Dendritic cell treated with granulocyte-macrophage colony-stimulating factor and Interleukin-4, amounts not matched to agents 40 ng/mL and 50 ng/mL, for 4 days (primary cell): ENCODE results near the gene NF1.
"Not testable (repeated sequence)": the region's sequence is repeated elsewhere in the genome, so short reads cannot be mapped to it uniquely, and the experiment has no call there.

ENCODE experiments used
- H3K27ac Mint-ChIP-seq: one replicate; pipeline ENCODE4 v1.8.0; 2022; ENCODE audit warnings: mild to moderate bottlenecking, mixed read lengths
- H3K27me3 Mint-ChIP-seq: one replicate; pipeline ENCODE4 v1.8.0; 2022; ENCODE audit warnings: mild to moderate bottlenecking, mixed read lengths
- H3K36me3 Mint-ChIP-seq: one replicate; pipeline ENCODE4 v1.8.0; 2022; ENCODE audit warnings: low read depth, mixed read lengths
- H3K4me1 Mint-ChIP-seq: one replicate; pipeline ENCODE4 v1.8.0; 2022; ENCODE audit warnings: low read depth, mixed read lengths
- H3K4me3 Mint-ChIP-seq: one replicate; pipeline ENCODE4 v1.8.0; 2022; ENCODE audit warnings: mild to moderate bottlenecking, moderate library complexity, mixed read lengths
- H3K9me3 Mint-ChIP-seq: one replicate; pipeline ENCODE4 v1.8.0; 2022; ENCODE audit warnings: mixed read lengths
- intact Hi-C: fragments of 100-400 bp; cut with micrococcal nuclease; formaldehyde crosslinking; loops from one replicate; pipeline ENCODE4 v1.15.0; 2022

Gene NF1

DNA sequence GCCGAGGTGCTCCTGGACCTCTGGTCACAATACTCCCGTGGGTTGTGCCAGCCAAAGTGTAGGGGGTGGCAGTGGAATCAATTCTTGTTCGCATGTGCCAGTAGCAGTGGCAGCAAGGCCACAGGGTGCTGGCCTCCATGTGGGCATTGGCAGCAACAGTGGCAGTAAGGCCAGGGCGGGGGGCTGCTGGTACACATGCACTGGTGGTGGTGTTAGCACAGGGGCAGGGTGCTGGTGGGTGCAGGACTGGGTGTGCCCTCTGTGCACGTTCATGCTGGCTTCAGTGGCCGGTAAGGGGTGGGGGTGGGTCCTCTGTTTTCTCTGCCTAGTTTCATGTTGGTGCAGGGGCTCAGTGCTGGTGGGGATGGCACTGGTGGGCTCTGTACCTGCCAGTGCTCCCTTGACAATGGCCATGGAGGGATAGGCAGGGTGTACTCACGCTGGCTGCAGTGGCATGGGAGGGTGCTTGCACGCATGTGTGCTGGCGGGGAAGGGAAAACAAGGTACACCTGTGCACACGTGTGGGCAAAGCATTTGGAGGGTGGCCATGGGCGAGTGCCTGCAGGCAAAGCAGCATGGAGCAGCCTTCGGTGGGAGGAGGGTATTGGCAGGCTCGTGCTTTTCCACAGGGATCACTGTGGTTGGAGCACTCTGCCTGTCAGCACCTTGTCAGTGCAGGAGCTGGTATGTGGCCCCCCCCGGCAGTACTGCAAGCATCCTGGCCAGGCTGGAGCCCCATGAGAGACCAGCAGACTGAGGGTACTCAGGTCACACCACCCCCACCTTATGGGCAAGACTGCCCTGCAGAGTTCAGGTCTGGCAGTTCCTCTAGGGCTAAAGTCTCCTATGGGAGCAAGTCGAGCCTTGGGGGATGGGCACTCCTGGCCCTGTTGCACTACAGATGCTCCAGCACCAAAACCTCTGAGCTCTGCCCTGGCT lies 35.8 kb downstream of the NF1 start:
- intact Hi-C loops = no loop called here
- H3K27ac Mint-ChIP-seq = no peak overlapping the region

DNA sequence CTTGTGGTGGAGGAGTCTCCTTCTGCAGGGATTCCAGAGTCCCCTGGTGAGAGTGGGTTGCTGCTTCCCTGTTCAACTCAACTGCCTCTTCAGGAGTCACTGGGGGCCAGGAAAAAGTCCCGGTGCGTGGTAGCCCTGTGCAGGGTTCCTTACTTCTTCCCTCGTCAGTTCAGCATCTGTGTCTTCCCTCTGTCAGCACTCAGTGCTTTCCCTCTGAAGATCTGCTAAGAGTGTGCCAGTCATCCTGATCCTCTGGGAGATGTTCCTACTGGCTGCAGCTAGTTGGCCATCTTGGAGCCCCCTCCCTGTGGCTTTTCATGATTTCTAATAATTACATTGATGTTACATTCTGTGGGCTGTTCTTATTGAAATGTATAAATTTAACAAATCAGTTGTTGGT lies 36.5 kb downstream of the NF1 start:
- Mint-ChIP-seq H3K4me1 (peaks cover 22% of the 10 kb centered on the region), H3K36me3 (peaks cover 19% of the 10 kb centered on the region), H3K27me3 (no peaks in the 10 kb centered on the region), H3K4me3 (no peak overlapping the region), H3K27ac (no peak overlapping the region), H3K9me3 (no peaks in the 10 kb centered on the region)
- intact Hi-C loops = no loop called here

More for the DNA sequence above, 35.8 kb downstream of the NF1 start:
- peaks cover 12% of the 10 kb centered on the region for H3K36me3 Mint-ChIP-seq
- peaks cover 22% of the 10 kb centered on the region for H3K4me1 Mint-ChIP-seq
- H3K4me3 Mint-ChIP-seq = no peak overlapping the region
- H3K27me3 Mint-ChIP-seq = no peaks in the 10 kb centered on the region
- H3K9me3 Mint-ChIP-seq = no peaks in the 10 kb centered on the region

DNA sequence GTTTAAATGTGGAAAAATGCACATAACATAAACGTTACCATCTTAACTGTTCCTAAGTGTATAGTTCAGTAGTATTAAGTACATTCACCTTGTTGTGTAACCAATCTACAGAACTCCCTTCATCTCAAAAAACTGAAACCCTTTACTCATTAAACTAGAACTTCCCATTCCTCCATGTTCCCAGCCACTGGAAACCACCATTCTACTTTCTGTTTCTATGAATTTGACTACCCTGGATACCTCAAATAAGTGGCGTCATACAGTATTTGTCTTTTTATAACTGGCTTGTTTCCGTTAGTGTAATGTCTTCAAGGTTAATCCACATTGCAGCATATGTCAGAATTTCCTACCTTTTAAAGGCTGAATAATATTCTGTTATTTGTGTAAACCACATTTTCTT lies 38.2 kb downstream of the NF1 start:
- H3K4me3 Mint-ChIP-seq = no peak overlapping the region
- H3K36me3 Mint-ChIP-seq = peaks cover 27% of the 10 kb centered on the region
- H3K27ac Mint-ChIP-seq = no peak overlapping the region
- no peaks in the 10 kb centered on the region for H3K9me3 Mint-ChIP-seq
- H3K4me1 Mint-ChIP-seq = peaks cover 22% of the 10 kb centered on the region
- intact Hi-C loops = no loop called here
- H3K27me3 Mint-ChIP-seq = no peaks in the 10 kb centered on the region

DNA sequence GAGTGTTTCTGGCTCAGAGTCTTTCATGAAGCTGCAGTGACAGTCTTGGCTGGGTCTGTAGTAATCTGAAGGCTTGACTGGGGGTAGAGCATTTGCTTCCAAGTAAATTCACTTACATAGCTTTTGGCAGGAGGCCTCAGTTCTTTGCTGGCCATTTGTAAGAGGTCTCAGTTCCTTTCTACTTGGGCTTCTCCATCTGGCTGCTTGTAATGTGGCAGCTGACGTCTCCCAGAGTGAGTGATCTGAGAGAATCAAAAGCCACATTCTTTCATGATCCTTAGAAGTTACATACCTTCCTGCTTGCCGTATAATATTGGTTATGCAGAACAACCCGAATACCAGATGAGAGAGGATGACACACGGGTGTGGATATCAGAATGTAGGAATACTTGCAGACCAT lies 39.8 kb downstream of the NF1 start:
- intact Hi-C loops = no loop called here
- peaks cover 13% of the 10 kb centered on the region for H3K4me1 Mint-ChIP-seq
- H3K4me3 Mint-ChIP-seq = no peak overlapping the region
- peaks cover 32% of the 10 kb centered on the region for H3K36me3 Mint-ChIP-seq
- H3K9me3 Mint-ChIP-seq = no peaks in the 10 kb centered on the region
- no peak overlapping the region for H3K27ac Mint-ChIP-seq
- H3K27me3 Mint-ChIP-seq = no peaks in the 10 kb centered on the region

DNA sequence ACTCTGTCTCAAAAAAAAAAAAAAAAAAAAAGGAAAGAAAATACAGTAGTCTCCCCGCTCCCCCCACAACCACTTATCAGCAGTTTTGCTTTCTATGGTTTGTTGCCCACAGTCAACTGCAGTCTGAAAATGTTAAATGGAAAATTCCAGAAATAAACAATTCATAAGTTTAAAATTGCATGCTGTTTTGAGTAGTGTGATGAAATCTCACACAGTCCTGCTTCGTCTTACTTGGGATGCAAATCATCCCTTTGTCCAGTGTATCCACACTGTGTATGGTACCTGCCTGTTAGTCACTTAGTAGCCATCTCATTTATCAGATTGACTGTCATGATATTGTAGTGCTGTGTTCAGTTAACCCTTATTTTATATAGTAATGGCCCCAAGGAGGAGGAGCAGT lies 41.5 kb downstream of the NF1 start:
- Mint-ChIP-seq H3K27me3 (no peaks in the 10 kb centered on the region), H3K9me3 (no peaks in the 10 kb centered on the region), H3K27ac (no peak overlapping the region), H3K4me1 (peaks cover 2% of the 10 kb centered on the region), H3K36me3 (peaks cover 21% of the 10 kb centered on the region), H3K4me3 (no peak overlapping the region)
- intact Hi-C loops = no loop called here

DNA sequence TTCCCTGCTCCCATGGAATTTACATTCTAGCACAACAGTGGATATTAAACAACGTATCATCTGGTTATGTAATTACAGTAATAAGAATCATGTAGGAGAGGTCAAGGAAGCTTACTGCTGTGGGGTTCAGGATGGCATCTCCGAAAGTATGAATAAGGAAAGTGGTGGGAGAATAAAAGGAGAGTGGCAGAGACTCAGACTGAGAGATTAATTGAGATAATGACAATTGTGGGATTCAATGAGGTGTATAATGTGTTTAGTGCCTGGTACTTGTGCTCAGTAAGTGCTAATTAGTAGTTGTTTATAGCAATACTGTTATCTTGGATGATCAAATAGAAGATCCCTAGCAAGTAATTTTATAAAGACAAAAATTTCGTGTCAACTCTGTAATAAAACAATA lies 45.3 kb downstream of the NF1 start:
- peaks cover 36% of the 10 kb centered on the region for H3K36me3 Mint-ChIP-seq
- no peaks in the 10 kb centered on the region for H3K27me3 Mint-ChIP-seq
- intact Hi-C loops = no loop called here
- no peak overlapping the region for H3K4me3 Mint-ChIP-seq
- H3K27ac Mint-ChIP-seq = no peak overlapping the region
- H3K4me1 Mint-ChIP-seq = peaks cover 15% of the 10 kb centered on the region
- H3K9me3 Mint-ChIP-seq = no peaks in the 10 kb centered on the region

DNA sequence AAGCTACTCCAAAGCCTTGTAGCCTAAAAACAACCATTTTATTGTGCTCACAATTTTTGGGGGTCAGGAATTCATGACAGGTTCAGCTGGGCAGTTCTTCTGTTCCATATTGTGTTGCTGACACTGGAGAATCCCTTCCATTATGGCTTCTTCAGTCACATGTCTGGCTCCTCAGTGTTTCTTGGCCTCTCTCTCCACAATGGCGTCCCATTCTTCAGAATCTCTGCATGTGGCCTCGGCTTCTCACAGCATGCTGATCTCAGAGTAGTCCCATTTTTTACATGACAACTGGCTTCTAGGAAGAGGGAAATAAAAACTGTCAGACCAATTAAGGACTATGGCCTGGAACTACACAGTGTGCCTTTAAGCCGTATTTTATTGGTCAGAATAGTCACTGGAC lies 49.7 kb downstream of the NF1 start:
- Mint-ChIP-seq H3K27me3 (no peaks in the 10 kb centered on the region), H3K36me3 (peaks cover 30% of the 10 kb centered on the region), H3K4me3 (no peak overlapping the region), H3K9me3 (no peaks in the 10 kb centered on the region), H3K27ac (peak overlapping the region; percentile 16), H3K4me1 (peaks cover 17% of the 10 kb centered on the region)
- intact Hi-C loops = no loop called here

DNA sequence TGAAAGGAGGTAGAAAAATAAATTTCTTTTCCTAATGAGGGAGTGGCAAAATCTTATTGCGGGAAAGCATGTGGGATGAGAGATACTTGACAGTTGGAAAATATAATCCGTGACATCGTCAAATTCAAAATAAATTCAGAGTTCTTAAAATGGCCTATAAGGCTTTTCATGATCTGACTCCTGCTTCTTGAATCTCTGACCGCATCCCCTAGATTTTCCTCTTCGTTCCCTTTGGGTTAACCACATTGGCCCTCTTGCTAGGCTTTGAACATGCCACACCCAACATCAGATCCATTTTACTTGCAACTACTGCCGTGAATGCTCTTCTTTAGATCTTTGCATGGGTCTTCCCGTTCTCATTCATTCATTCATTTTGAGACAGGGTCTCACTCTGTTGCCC lies 50.1 kb downstream of the NF1 start:
- Mint-ChIP-seq H3K4me3 (no peak overlapping the region), H3K27ac (peak overlapping the region; percentile 16), H3K36me3 (peaks cover 30% of the 10 kb centered on the region), H3K27me3 (no peaks in the 10 kb centered on the region), H3K9me3 (no peaks in the 10 kb centered on the region), H3K4me1 (peaks cover 17% of the 10 kb centered on the region)
- intact Hi-C loops = no loop called here

DNA sequence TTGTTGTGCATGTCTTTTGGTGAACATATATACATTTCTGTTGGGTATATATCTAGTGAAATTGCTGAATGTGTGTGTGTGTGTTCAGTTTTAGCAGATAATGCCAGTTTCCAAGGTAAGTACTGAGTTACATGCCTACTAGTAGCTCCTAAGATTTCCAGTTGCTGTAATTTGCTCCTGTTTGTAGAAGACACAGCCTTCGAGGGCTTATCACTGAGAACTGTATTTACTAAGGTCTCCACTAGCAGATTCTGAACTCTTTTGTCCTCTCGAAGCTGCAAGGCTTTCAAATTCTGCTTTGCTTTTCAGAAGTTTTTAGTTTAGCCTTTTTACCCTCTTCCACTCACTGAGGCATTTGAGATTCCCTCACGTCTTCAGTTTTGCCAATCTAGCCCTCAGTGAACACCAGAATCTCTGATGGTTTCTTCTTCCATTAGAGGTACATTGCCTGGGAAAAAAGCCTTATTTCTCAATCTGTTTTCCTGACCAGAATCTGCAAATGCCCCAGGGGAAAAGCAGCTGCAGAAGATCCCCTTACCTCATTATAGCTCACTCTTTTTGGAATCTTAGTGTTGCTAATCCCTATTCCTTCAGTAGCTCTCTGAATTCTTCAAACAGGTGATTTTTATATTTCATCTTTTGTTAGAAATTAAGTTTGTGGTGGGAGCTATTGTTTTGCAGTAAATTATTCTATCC lies 52.9 kb downstream of the NF1 start:
- intact Hi-C loops = no loop called here
- H3K4me1 Mint-ChIP-seq = peaks cover 17% of the 10 kb centered on the region
- no peaks in the 10 kb centered on the region for H3K27me3 Mint-ChIP-seq
- peaks cover 7% of the 10 kb centered on the region for H3K9me3 Mint-ChIP-seq
- no peak overlapping the region for H3K4me3 Mint-ChIP-seq
- no peak overlapping the region for H3K27ac Mint-ChIP-seq
- H3K36me3 Mint-ChIP-seq = peaks cover 37% of the 10 kb centered on the region

DNA sequence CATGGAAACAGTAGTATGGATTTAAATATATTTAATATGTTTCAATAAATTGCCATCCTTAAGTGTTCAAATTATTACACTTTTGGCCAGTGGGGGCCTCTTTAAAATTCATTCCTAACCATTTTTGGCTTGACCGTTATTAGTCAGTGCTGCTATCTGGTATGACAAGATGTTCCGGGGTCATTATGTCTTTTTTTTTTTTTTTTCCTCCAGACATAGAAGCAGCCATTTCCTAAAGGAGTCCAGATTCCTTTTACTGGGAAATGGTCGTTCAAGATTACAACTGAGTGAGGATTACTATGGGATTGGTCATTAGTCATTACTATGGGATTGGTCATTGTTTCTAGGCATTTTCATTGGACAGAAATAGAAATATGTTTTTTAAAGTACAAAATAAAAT lies 53.4 kb downstream of the NF1 start:
- Mint-ChIP-seq H3K27ac (no peak overlapping the region), H3K27me3 (no peaks in the 10 kb centered on the region), H3K9me3 (peaks cover 10% of the 10 kb centered on the region), H3K4me1 (peaks cover 17% of the 10 kb centered on the region), H3K4me3 (no peak overlapping the region), H3K36me3 (peaks cover 39% of the 10 kb centered on the region)
- intact Hi-C loops = no loop called here

DNA sequence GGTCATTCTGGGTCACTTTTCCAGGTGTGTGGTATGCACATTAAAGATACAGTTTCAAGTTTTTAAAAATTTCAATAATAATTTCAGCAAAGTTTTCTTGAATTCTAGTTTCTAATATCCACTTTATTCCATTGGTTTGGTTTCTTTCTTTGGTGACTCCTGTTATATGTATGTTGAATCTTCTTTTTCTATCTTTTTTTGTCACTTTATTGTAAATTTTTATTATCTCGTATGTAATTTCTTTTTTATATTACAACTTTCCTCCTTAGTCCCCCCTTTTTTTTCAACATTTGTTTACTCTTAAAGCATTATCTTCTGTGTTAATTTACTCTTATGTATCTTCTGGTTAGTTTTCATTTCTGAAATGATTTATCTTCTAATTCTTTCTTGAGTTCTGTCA lies 57.5 kb downstream of the NF1 start:
- intact Hi-C loops = no loop called here
- Mint-ChIP-seq H3K27ac (no peak overlapping the region), H3K36me3 (peaks cover 22% of the 10 kb centered on the region), H3K27me3 (no peaks in the 10 kb centered on the region), H3K4me3 (no peak overlapping the region), H3K9me3 (peaks cover 10% of the 10 kb centered on the region), H3K4me1 (no peaks in the 10 kb centered on the region)

DNA sequence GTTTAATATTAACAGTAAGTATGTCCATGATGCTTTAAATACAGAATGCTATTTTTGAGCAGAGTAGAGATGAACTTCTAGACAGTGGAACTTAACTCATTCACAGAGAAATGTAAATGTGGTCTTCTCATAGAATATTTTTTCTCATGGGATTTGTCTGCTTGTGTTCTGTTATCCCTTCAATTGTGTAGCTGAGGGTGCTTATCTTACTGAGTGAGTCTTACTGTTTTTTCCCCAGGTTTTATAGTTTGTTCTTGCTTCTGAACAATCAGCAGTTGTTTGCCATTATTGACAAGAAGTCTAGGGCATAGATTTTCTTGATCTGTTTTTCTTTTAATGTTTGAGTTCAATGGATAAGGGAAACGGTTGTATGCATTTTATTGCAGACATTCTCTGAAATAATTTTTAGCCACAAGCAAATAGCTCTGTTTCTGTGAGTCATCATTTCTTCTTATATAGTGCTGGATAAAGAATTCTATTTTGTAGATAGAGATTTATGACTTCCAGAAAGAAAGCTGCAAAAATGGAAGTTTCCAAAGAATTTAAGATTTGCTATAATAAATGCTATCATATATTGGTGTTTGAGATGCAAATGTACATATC lies 60.5 kb downstream of the NF1 start:
- Mint-ChIP-seq H3K4me1 (peaks cover 5% of the 10 kb centered on the region), H3K27ac (no peak overlapping the region)
- intact Hi-C loops = no loop called here

DNA sequence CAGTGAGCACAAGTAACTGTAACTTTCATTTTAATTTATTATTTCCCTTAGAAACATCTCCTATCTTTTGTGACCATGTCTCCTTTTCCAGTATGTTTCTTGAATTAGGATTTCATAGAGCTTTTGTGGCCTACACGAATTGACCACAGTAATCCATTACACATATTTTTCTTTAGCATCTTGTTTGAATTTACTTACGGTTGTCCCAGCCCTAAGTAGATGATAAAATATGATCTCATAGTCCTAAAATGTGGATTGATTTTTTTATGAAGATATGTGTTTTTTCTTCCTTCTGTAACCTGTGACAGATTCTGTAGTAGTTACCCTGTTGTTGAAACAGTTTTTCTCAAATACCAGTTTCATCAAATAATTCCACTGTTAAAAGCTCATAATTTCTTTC lies 61.5 kb downstream of the NF1 start:
- peaks cover 43% of the 10 kb centered on the region for H3K36me3 Mint-ChIP-seq
- intact Hi-C loops = no loop called here
- peaks cover 5% of the 10 kb centered on the region for H3K4me1 Mint-ChIP-seq
- H3K27ac Mint-ChIP-seq = no peak overlapping the region
- H3K27me3 Mint-ChIP-seq = no peaks in the 10 kb centered on the region
- H3K4me3 Mint-ChIP-seq = no peak overlapping the region
- H3K9me3 Mint-ChIP-seq = peaks cover 10% of the 10 kb centered on the region

More for the DNA sequence above, 60.5 kb downstream of the NF1 start:
- peaks cover 10% of the 10 kb centered on the region for H3K9me3 Mint-ChIP-seq
- H3K27me3 Mint-ChIP-seq = no peaks in the 10 kb centered on the region
- H3K36me3 Mint-ChIP-seq = peaks cover 40% of the 10 kb centered on the region
- no peak overlapping the region for H3K4me3 Mint-ChIP-seq

DNA sequence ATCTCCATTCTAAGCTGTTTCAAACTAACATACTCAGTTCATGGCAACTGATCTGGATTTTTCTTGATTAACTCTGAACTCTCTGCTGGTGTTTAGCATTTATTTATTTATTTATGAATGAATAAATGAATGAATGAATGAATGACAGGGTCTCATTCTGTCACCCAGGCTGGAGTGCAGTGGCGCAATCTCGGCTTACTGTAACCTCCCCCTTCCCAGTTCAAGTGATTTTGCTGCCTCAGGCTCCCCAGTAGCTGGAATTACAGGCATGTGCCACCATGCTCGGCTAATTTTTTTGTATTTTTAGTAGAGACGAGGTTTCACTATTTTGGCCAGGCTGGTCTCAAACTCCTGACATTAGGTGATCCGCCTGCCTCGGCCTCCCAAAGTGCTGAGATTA lies 62.1 kb downstream of the NF1 start:
- H3K4me1 Mint-ChIP-seq, H3K4me3 Mint-ChIP-seq, H3K27ac Mint-ChIP-seq, H3K27me3 Mint-ChIP-seq, intact Hi-C loops: not testable (repeated sequence)
- Mint-ChIP-seq H3K9me3 (peaks cover 10% of the 10 kb centered on the region), H3K36me3 (peaks cover 43% of the 10 kb centered on the region)
